H54 (cell line): ENCODE data around the gene RBM38.
A peak's percentile ranks its signal among the peaks of the same experiment; 100 is the strongest.

ENCODE experiments used
- DNase-seq: peaks from one replicate; pipeline ENCODE4 v3.0.0; 2011; ENCODE audit warnings: low spot score, mixed read lengths; ENCODE audit not compliant: insufficient read length
- FAIRE-seq: peaks from 3 replicates; lab custom pipeline; 2011; peaks lifted over from hg19 to GRCh38; lab: Jason Lieb, UNC
- POLR2A ChIP-seq: IDR thresholded peaks from 2 replicates; pipeline ENCODE4 v1.6.1; 2011; ENCODE audit warnings: low read depth, mild to moderate bottlenecking, low read length

Gene RBM38

DNA sequence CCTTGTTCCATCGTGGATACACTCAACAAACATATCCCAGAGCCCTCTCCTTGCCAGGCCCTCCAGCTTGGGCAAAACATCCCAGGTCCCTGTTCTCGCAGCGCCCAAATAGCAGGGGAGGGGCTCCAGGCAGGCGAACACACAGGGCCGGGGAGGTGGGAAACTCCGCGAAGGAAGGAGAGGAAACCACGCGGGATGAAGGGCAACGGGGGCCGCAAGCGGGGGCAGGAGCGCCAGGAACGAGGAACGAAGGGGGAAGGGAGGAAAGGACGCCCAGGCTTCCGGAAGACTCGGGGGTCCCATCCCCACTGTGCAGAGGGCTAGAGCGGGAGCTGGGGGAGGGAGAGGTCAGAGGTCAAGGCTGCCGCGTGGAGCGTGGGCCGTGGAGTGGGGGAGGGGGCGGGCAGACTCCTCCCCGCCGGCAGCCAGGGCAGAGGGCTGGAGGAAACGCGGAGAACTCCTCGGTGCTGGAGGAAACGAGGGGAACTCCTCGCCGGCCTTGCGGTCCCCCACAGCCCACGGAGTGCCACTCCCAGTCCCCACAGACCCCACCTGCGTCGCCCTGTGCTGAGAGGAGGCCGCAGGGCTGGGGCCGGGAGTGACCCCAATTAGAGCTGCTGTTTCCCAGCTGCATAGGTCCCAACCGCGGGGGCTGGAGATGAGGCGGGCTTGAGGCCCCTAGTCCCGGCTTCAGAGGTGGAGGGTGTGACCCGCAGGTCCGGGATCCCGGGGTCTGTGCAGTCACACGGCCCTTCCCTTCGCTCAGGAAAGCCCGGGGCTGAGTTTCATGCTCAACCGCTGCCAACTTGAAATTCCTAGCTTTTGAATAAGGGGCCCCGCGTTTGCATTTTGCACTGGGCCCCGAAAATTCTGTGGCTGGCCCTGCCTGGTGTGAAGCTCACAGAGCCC lies 1.2 kb upstream of the RBM38 start:
- TF ChIP-seq POLR2A = no peak
- no peak for FAIRE-seq

GRCh38 chr20:57391439-57392301 lies 474 bp downstream of the RBM38 start:
- DNase-seq = peak; percentile 67
- peak; percentile 73 for TF ChIP-seq POLR2A
- no peak for FAIRE-seq

More for the DNA sequence above, 1.2 kb upstream of the RBM38 start:
- DNase-seq = no peak

DNA sequence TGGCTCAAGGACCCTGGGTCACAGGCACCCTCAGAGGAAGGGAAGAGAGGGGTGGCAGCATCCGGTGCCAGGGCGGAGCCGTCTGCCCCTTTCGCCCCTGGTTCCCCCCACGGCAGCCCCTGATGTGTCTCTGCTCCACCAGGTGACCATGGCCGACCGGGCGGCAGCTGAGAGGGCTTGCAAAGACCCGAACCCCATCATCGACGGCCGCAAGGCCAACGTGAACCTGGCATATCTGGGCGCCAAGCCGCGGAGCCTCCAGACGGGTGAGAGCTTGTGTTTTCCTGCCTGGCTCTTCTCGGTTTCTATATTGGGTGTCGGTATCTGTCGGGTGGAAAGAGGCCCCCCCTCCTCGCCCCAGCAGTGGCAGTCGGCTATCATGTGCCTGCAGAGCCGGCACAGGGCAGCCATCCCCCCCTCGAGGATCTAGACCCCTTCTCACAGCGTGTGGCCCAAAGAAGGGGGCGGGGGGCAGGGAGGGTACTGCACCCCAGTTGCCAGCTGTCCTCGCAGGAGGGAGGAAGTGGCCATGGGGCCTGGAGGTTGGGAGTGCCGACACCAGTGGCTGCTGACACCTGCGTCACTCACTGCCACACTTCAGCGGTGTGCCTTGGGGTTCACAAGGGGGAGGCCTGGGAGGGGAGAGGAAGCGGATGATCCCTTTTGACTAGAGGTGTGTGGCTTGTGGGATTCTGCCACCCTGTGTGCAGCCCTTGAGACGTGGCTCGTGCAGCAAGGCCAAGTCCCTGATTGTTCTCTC lies 1.5 kb downstream of the RBM38 start:
- no peak for DNase-seq
- TF ChIP-seq POLR2A = no peak
- no peak for FAIRE-seq

DNA sequence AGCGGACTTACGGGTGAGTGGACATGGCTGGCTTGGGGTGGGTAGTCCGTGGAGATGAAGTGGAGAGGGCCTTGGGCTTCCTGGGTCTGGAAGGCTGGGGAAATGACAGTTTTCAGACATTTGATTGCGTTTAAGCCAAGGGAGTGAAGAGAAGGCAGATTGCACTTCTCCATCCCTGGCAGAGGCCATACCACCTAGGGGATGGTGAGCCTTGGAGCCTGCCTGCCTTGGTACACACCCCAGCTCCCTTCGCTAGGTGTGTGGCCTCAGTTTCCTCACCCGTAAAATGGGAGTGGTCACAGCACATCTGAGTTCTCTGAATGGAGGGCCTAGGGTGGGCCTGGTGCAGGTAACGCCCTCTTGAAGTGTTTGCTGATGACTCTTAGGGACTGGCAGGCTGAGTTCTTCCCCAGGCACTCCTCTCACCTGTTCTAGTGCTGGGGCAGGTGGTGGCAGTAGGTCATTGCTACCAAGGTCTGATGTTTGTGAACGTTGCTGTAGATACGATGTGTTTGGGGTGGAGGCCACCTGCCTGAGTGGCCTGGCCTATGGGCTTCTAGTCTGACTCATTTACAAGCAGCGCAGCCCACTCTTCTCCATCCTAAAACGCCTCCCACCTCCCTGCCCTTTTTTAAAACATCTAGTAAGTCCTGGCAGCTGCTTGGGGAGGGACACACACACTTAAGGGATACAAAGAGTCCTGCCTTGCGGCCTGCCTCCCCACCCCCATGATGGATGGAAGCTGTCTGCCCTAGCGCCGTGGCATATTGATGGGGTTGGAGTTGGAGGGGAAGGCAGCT lies 2.3 kb downstream of the RBM38 start:
- DNase-seq = no peak
- no peak for TF ChIP-seq POLR2A
- no peak for FAIRE-seq

DNA sequence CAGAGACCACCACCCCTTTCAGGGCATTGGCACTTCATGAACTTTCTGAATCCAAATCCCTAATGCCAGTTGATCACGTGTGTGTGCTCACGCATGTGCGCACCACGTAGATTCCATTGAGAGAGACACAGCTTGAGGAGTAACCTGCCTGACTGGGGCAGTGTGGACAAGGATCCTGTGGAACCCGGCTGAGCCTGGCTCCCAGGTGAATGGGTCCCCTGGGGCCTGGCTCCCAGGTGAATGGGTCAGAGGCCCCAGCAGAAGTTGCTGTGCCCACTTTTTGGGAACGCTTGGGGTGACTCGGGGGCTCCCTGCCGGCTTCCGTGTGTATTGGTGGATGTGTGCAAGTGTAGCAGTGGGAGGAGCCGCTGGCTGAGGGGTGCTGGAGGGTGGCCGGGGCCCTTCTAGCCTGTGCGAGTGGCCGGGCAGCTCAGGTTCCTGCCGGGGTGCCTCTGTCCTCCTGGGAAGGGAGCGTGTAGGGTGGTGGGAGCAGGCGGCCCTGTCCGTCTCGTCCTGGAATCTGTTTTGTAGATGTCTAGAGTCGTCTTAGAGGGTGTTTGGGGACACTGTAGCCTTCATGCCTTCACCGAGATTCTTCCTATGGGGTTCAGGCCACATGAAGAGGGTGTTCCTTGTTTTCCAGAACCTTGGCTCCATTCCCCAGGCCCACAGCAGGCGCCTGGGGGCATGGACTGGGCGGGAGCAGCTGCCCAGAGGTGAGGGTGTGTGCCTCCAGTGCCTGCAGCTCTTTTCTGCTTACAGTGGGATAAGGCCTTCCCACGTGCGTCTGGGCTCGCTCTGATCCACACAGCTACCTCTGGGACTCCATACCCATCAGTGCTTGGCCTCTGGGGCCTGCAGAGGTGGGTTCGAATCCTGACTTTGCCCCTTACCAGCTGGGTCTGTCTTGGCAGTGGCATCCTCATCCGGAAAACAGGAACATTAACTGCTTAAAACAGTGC lies 3.2 kb downstream of the RBM38 start:
- no peak for TF ChIP-seq POLR2A
- DNase-seq (no peak), FAIRE-seq (no peak)

- no peak for TF ChIP-seq POLR2A
- FAIRE-seq (no peak), DNase-seq (no peak)
Measured at GRCh38 chr20:57395111-57395966, 4.1 kb downstream of the RBM38 start.

DNA sequence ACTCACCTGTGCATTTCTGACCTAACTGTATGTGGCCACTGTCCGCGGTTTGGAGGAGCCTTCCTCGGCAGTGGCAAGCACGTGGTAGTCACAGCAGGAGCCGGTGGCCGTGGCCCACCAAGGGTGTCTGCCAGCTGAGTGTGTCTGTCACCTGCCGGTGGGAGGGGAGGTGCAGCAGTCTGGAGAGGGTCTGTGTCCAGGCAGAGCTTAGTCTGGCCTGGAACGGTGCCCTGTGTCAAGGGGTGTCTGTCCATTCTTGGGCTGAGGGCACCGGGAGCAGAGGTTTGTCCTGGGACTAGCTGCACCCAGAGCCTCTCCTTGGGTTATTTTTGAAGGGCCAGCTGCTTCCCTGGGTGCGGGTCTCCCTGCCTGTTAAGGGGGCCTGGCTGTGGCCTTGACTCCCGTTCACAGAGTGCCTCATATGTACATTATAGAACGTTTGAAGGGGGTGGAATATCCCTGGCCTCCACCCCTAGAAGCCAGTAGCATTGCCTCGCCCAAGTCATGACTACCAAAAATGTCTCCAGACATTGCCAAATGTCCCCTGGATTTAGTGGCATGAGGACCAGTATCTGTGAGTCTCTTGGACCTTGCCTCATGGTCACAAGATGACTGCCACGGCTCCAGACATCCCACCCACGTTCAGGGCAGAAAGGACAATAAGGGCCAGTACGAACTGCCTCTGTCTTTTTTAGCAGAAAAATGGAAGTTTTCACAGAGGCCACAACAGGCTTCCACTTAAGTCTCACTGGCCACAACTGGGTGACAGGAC lies 5.2 kb downstream of the RBM38 start:
- FAIRE-seq (no peak), DNase-seq (no peak)
- TF ChIP-seq POLR2A = no peak

DNA sequence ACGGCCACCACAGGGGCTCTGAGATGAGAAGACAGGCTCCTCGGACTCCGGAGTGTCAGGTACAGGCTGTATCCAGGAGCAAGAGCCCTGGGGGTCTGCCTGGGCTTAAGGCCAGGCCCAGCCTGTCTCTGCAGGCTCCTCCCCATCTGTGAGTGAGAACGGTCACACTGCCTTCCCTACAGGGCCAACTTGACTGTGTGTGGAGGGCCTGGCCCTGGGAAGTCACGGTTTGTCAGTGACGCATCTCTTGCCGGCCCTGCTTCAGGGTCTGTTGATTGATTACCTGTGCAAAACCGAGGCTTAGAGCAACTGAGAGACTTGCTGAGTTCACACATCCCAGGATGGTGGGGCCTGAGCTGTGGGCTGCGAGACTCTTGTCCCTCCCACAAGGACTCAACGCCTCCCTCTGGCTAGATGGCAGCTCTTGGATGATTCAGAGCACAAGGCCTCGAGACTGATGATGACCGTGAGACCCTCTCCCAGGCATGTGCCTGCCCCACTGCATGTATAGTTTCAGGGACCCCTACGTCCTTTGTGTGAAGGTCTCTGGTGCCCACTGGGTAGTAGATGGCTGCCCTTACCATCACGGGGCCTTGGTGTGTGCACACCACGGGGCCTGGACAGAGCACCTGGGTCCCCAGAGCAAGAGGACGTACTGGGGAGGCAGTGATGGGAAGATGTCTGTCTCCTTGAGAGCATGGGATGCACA lies 5.9 kb downstream of the RBM38 start:
- DNase-seq (no peak), FAIRE-seq (no peak)
- TF ChIP-seq POLR2A = no peak

DNA sequence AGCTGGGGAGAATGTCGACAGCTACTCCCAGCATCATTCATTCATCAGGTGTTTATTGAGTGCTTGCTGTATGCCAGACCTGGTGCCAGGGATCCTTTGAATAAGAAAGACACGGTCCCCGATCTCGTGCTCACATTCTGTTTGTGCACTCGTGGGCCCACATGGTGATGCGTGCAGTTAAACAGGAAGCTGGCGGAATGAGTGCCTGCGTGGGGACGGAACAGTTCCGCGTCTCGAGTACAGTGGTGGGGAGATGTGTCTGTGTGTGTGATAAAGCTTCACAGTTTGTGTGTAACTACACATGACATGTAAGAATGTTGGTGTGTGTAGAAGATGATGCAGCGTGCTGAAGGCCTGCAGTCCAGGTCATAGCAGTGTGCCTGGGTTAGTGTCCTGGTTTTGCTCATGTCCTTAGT lies 6.5 kb downstream of the RBM38 start:
- DNase-seq = no peak
- no peak for TF ChIP-seq POLR2A
- no peak for FAIRE-seq
